Chondrocyte (in vitro differentiated cells): Measurements from ENCODE around the gene CEMIP2. TPM values are rescaled to one million over a fixed set of nuclear protein-coding genes. Genes with fewer than 3 reads are reported as not detected.

ENCODE experiments used
- DNase-seq: peaks from one replicate; pipeline ENCODE4 v3.0.0; 2021; ENCODE audit warnings: mixed read lengths, low spot score
- H3K27ac Mint-ChIP-seq: one replicate; pipeline ENCODE4 v1.8.0; 2021; ENCODE audit warnings: mild to moderate bottlenecking, moderate library complexity, mixed read lengths; ENCODE audit not compliant: unreplicated experiment
- H3K27me3 Mint-ChIP-seq: 2 replicates; pipeline ENCODE4 v1.8.0; 2021; ENCODE audit warnings: low read depth, mixed read lengths
- H3K36me3 Mint-ChIP-seq: 2 replicates; pipeline ENCODE4 v1.8.0; 2021; ENCODE audit warnings: low read depth, mixed read lengths
- H3K4me1 Mint-ChIP-seq: 2 replicates; pipeline ENCODE4 v1.8.0; 2021; ENCODE audit warnings: low read depth, mild to moderate bottlenecking, mixed read lengths
- H3K4me3 Mint-ChIP-seq: one replicate; pipeline ENCODE4 v1.8.0; 2021; ENCODE audit warnings: mild to moderate bottlenecking, moderate library complexity, mixed read lengths; ENCODE audit not compliant: unreplicated experiment
- H3K9me3 Mint-ChIP-seq: 2 replicates; pipeline ENCODE4 v1.8.0; 2021; ENCODE audit warnings: low read depth, mixed read lengths
- total RNA-seq: library from RNA; stranded (reverse); gene quantifications from 3 replicates; pipeline ENCODE4 v1.2.1, GENCODE V29; 2021
- TF ChIP-seq, protein P1 (sequence below): fragments of 200-600 bp; sonication (generic); IDR thresholded peaks from 2 replicates; pipeline ENCODE4 v1.5.0; 2021; ENCODE audit warnings: antibody characterized with exemption, mild to moderate bottlenecking, moderate library complexity

The CEMIP2 gene
- total RNA-seq, 1 donor from 2014 or later: 23.3 TPM

DNA sequence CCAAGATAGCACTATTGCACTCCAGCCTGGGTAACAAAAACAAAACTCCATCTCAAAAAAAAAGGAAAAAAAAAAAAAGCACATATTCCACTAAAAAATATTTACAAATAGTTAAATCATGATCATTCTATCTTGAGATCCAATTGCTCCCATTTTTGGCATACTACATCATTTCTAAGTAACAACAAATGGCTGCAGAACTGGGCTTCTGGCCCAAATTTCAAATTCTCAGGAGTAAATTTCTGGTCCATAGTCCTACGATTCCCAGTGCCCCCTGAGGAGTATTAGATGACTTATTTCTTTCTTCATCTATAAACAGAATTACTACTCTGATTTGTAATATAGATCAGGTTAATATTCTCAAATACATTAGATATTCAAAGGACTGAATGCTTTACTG is 62.1 kb downstream of the CEMIP2 start:
- Mint-ChIP-seq H3K4me3 (no peak overlapping the region), H3K27me3 (no peaks in the 10 kb centered on the region), H3K4me1 (no peaks in the 10 kb centered on the region), H3K36me3 (peaks cover 21% of the 10 kb centered on the region), H3K9me3 (no peaks in the 10 kb centered on the region), H3K27ac (no peak overlapping the region)
- TF ChIP-seq, protein P1, sequence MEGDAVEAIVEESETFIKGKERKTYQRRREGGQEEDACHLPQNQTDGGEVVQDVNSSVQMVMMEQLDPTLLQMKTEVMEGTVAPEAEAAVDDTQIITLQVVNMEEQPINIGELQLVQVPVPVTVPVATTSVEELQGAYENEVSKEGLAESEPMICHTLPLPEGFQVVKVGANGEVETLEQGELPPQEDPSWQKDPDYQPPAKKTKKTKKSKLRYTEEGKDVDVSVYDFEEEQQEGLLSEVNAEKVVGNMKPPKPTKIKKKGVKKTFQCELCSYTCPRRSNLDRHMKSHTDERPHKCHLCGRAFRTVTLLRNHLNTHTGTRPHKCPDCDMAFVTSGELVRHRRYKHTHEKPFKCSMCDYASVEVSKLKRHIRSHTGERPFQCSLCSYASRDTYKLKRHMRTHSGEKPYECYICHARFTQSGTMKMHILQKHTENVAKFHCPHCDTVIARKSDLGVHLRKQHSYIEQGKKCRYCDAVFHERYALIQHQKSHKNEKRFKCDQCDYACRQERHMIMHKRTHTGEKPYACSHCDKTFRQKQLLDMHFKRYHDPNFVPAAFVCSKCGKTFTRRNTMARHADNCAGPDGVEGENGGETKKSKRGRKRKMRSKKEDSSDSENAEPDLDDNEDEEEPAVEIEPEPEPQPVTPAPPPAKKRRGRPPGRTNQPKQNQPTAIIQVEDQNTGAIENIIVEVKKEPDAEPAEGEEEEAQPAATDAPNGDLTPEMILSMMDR: no peak
- no peak for DNase-seq

DNA sequence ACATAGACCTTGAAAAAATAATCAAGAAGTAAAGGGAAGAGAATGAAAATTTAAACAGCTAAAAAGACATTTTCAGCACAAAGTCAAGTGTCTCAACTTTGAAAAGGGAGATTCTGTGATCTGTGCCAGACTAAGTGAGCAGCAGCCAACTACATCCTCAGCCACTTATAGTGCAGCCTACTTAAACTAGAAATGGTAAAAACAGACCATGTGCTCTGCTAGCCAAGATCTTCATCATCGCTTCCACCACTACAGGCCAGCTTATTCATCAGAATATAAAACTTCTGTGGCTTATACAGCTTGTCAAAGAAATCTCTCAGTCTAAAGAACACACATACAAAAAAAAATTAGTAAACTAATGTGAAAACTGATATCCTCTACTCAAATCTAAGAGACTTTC is 63.5 kb downstream of the CEMIP2 start:
- Mint-ChIP-seq H3K36me3 (peaks cover 24% of the 10 kb centered on the region), H3K27me3 (no peaks in the 10 kb centered on the region), H3K4me1 (no peaks in the 10 kb centered on the region), H3K4me3 (no peak overlapping the region), H3K27ac (no peak overlapping the region), H3K9me3 (no peaks in the 10 kb centered on the region)
- TF ChIP-seq, protein P1: no peak
- DNase-seq: no peak

DNA sequence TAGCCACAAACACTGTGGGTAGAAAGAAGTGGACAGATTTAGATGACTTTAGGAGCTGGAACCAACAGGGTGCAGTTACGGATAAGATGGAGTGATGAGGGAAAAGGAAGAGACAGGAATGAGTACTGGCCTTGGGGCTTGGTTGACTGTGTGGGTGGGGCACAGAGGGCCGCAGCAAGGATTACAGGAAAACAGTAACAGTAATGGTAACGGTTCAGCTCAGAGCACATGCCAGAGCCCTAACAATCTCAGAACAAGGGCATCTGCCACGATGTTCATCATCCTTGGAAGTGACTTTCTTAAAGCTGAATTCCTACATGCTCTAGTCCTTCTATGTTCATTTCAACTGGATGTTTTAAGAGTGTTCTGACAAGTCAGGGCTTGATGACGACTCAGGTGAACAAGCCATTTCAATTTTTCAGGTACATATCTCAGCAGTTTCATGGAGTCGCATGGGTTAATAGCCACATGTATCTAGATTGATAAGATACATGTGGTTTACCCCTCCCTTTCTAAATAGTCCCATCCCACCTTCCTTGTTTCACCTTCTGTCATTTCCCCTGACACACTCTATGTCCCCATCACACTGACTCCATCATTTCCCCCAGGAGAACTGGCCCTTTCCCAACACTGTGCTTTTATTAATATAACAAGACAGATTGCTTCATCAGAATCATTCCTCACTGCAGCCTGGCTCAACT is 65.0 kb downstream of the CEMIP2 start:
- Mint-ChIP-seq H3K4me3 (no peak overlapping the region), H3K4me1 (no peaks in the 10 kb centered on the region), H3K9me3 (no peaks in the 10 kb centered on the region), H3K27ac (no peak overlapping the region), H3K27me3 (no peaks in the 10 kb centered on the region), H3K36me3 (peaks cover 23% of the 10 kb centered on the region)
- DNase-seq: no peak
- TF ChIP-seq, protein P1: no peak

DNA sequence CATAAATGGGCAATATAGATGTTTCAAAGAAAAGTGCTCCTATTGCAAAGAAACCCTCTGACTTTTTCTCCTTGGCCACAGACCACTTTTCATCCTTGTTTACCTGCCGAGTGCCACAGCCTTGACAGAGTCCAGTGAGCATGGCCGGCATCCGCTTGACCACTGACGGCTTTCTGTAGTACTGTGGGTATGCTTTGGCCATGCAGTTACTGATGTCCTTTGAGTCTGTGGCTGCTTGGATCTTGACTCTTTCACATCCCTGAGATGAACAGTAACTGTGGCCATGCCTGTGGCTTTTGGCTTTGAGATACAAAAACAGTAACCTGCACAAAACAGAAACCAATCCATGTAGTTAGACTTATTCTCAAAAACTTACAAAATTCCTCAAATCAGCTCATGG is 70.4 kb downstream of the CEMIP2 start:
- Mint-ChIP-seq H3K9me3 (no peaks in the 10 kb centered on the region), H3K36me3 (peaks cover 17% of the 10 kb centered on the region), H3K27ac (no peak overlapping the region), H3K4me3 (no peak overlapping the region), H3K4me1 (no peaks in the 10 kb centered on the region), H3K27me3 (no peaks in the 10 kb centered on the region)
- TF ChIP-seq, protein P1: no peak
- DNase-seq: no peak

DNA sequence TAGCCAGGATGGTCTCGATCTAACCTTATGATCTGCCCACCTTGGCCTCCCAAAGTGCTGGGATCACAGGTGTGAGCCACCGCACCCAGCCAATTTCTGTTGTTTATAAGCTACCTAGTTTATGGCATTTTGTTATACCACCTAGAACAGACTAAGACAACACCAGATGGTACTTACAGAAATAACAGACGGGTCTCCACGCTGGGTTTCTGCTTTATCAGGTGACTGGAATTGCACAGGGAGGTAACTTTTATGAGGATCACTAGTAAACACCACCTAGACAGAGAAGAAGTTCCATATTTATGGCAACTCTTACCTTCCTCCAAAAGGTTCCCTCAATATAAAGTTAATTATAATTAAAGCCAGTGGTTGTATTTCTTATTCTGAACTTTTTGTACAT is 74.0 kb downstream of the CEMIP2 start:
- H3K4me1 Mint-ChIP-seq: no peaks in the 10 kb centered on the region
- TF ChIP-seq, protein P1: no peak
- H3K4me3 Mint-ChIP-seq: no peak overlapping the region
- no peak for DNase-seq
- H3K27ac Mint-ChIP-seq: no peak overlapping the region
- H3K9me3 Mint-ChIP-seq: no peaks in the 10 kb centered on the region
- peaks cover 22% of the 10 kb centered on the region for H3K36me3 Mint-ChIP-seq
- H3K27me3 Mint-ChIP-seq: no peaks in the 10 kb centered on the region
